LNCAP (cell line): Measurements from ENCODE around the gene TMEM217.

Source experiments
- TF ChIP-seq, protein P1 (sequence below): fragments of 450-650 bp; IDR thresholded peaks from 2 replicates; pipeline ENCODE4 v1.5.1; 2017; ENCODE audit warnings: mild to moderate bottlenecking

TMEM217 gene

DNA sequence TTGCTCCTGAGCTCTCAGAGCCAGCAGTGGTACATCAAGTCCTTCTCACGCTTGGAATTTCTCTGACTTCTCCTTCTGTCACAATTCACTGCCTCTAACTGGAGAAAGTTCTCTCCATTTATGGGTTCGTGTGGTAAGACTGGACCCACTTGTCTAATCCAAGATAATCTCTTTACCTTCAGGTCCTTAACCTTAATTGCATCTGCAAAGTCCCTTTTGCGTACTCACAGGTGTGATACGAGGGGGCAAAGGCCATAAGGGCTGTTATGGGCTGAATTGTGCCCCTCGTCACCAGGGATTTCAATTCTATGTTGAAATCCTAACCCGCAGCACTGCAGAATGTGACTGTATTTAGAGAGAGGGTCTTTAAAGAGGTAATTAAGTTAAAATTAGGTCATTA is 27.8 kb downstream of the TMEM217 start:
- TF ChIP-seq, protein P1, sequence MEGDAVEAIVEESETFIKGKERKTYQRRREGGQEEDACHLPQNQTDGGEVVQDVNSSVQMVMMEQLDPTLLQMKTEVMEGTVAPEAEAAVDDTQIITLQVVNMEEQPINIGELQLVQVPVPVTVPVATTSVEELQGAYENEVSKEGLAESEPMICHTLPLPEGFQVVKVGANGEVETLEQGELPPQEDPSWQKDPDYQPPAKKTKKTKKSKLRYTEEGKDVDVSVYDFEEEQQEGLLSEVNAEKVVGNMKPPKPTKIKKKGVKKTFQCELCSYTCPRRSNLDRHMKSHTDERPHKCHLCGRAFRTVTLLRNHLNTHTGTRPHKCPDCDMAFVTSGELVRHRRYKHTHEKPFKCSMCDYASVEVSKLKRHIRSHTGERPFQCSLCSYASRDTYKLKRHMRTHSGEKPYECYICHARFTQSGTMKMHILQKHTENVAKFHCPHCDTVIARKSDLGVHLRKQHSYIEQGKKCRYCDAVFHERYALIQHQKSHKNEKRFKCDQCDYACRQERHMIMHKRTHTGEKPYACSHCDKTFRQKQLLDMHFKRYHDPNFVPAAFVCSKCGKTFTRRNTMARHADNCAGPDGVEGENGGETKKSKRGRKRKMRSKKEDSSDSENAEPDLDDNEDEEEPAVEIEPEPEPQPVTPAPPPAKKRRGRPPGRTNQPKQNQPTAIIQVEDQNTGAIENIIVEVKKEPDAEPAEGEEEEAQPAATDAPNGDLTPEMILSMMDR = no peak

DNA sequence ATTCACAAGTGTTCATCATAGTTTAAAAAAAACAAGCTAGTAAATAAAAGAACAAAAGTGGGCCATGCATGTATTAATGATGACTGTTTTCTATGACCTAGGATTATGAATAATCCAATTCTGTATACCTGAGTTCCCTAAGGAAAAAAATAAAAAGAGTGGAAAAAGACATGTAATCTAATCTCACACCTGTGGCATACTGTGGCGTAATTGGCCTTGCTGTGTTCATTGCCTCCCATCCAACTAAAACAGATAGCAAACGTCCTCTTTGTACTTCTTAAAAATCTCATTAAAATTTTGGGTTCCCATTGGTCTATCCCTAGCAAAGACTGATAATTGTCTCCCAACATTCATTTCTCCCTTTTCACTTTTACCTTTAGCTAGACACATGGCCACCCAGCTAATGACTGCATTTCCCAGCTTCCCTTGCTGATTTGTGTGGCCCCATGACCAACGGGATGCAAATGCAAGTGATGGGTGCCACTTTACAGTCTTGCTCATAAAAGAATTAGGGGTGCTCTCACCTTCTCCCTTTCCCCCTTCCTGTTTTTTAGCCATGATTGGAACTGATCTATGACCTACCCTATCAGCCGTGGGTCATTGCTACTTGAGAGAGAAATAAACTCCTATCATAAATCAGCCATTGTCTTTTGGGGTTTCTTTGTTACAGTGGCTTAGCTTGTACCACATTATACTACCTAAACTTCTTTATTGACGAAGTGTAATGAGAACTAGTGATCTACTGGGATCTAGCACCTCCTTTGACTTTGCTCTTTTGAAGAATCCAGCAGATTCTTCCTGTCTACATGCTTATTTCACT is 32.4 kb downstream of the TMEM217 start:
- TF ChIP-seq, protein P1 = no peak

DNA sequence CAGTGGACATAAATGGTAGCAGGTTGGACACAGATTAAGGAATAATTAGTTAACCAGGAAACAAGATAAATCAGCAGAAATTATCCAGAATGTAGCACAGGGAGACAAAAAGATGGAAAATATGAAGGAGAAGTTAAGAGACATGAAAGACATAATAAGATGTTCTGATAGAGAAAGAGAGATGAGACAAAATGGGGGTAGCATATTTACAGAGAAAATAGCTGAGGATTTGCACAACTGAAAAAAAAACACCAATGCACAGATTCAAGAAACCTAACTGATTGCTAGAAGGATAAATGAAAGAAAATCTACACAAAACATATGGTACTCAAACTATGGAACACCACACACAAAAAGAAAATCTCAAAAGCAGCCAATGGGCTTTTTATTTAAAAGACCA is 35.0 kb downstream of the TMEM217 start:
- TF ChIP-seq, protein P1 = no peak

DNA sequence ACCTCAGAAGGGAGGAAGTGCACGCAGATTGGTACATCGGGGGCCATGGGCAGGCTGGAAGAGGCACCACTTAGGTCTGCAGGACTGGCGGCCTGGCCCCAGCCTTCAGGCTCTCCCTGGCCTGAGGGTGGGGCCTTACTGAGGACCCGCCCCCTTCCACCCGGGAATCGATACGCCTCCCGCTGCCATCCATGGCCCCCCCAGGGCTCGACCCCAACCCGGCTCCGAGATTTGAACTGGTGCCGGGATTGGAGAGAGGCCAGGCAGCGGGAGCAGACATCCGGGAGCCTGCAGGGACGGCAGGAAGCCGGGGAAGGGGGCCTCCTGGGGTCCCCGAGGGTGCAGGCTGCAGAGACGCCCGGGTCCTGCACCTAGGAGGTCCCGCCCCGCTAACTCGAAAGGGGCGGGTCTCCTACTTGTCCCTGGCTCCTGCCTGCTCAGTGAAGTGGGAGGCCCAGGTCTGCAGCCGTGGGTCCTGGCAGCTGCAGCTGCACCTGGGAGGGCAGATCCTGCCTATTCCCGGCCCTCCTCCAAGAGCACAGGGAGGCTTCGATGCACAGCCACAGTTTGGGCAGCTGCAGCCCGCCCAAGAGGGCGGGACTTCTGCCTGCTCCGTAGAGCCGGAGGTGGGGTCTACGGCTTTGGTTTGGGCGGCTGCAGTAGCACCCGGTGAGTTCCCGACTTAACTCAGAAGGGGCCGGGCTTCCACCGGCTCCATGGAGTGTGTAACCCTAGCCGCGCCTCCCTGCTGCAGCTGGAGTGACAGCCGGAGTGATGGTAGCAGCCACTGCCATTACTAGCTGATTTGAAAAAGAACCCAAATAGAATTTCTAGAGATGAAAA is 35.6 kb downstream of the TMEM217 start:
- TF ChIP-seq, protein P1 = no peak

DNA sequence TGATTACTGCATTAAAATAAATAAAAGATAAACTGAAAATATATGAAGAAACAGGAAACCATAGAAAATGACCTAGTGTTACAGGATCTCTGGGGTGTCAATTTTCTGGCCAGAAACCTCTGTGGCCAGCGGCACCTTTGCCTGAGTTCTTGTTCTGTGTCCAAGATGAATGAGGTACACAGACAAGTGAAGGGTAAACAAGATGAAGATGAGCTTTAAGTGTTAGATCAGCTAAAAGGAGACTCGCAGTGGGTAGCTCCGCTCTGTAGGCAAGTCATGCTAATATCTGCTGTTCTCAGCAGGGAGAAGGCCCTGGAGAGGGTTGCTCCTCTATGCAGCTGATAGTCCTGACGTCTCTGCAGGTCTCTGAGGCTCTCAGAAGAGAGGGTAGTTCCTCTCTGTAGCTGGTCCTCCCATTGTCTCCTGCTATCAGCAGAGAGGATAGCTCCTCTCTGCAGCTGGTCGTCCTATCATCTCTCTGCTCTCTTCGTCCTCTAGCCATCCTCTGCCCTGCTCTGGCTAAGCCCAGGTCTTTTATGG is 36.3 kb downstream of the TMEM217 start:
- TF ChIP-seq, protein P1 = no peak

DNA sequence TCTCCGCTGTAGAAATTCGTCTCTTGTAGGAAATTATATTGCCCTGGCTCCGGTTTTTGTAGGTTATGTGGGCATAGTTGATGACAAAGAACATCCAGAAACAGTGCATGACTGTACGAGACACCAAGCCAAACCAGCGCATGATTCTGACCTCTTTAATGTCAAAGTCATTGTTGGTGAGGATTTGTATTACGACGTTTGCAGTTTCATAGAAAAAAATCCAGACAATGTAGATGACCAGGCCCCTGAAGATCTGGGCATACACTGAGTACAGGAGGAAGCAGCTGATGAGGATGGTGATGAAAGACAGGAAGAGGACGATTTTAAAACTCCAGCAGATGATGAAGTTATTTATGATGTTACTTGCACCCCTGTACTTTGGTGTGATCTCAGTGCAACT is 39.4 kb downstream of the TMEM217 start:
- TF ChIP-seq, protein P1 = no peak

DNA sequence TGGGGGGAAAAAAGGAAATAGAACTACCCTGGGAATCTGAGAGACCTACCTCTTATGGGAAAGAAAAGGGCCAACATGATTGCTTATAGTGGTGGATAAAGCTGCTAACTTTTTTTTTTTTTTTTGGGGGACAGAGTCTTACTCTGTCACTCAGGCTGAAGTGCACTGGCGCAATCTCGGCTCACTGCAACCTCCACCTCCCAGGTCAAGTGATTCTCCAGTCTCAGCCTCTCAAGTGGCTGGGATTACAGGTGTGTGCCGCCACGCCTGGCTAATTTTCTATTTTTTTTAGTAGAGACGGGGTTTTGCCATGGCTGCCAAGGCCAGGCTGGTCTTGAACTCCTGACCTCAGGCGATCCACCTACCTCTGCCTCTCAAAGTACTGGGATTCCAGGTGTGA is 39.9 kb downstream of the TMEM217 start:
- TF ChIP-seq, protein P1 = no peak
